ENCODE data around the gene MRPL48. TPM values are rescaled to one million over a fixed set of nuclear protein-coding genes. Genes with fewer than 3 reads are reported as not detected.

MRPL48 gene
- total and polyA plus RNA-seq, 2 donors (not counting 1 experiment from before 2014, with no cell fraction given) = 19.1 to 28.3 TPM

GRCh38 chr11:73889536-73889935 is 101.9 kb downstream of the MRPL48 start:
- TF ChIP-seq, protein P1, sequence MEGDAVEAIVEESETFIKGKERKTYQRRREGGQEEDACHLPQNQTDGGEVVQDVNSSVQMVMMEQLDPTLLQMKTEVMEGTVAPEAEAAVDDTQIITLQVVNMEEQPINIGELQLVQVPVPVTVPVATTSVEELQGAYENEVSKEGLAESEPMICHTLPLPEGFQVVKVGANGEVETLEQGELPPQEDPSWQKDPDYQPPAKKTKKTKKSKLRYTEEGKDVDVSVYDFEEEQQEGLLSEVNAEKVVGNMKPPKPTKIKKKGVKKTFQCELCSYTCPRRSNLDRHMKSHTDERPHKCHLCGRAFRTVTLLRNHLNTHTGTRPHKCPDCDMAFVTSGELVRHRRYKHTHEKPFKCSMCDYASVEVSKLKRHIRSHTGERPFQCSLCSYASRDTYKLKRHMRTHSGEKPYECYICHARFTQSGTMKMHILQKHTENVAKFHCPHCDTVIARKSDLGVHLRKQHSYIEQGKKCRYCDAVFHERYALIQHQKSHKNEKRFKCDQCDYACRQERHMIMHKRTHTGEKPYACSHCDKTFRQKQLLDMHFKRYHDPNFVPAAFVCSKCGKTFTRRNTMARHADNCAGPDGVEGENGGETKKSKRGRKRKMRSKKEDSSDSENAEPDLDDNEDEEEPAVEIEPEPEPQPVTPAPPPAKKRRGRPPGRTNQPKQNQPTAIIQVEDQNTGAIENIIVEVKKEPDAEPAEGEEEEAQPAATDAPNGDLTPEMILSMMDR (IDR thresholded peaks at IDR 0.05) = no peak
- no peak for TF ChIP-seq EZH2 (IDR thresholded peaks at IDR 0.05; ENCODE audit: borderline replicate concordance, insufficient read depth, low read depth, low read length, poor library complexity, severe bottlenecking)
- WGBS (ENCODE audit: insufficient coverage) = no CpG with 5 or more reads among the region's 1 CpG
- no peaks in the 10 kb centered on the region for H3K27me3 ChIP-seq (replicated peaks in 1 of 4; ENCODE audit: control extremely low read depth in 1 of 4, control insufficient read depth in 3 of 4, insufficient read depth in 4 of 4, low read length in 3 of 4)
- Mint-ChIP-seq H3K27ac (no peak overlapping the region), H3K4me1 (no peaks in the 10 kb centered on the region), H3K27me3 (no peaks in the 10 kb centered on the region), H3K9me3 (ENCODE audit: insufficient read depth) (no peaks in the 10 kb centered on the region), H3K4me3 (no peak overlapping the region)
- H4K20me1 ChIP-seq (ENCODE audit: control insufficient read depth, insufficient read depth, low read length, poor library complexity, severe bottlenecking) = no peaks in the 10 kb centered on the region
- H3K79me2 ChIP-seq (ENCODE audit: control insufficient read depth, insufficient read depth, low read length) = peaks cover 4% of the 10 kb centered on the region
- ChIA-PET CTCF (no interaction called here), POLR2A (no interaction called here)
- H3K4me1 ChIP-seq (ENCODE audit: control insufficient read depth in 2 of 2, insufficient read depth in 2 of 2, low read length in 2 of 2) = no peaks in the 10 kb centered on the region
- DNase-seq (no peak), ATAC-seq (ENCODE audit: low read depth) (no peak)
- H3K36me3 ChIP-seq (replicated peaks in 1 of 2; ENCODE audit: control extremely low read depth in 1 of 2, control insufficient read depth in 1 of 2, extremely low read depth in 1 of 2, insufficient read depth in 2 of 2, low read length in 1 of 2) = peaks cover 12 to 54% of the 10 kb centered on the region in 2 experiments
- intact Hi-C loops (cut with micrococcal nuclease) = no loop called here
- no peak overlapping the region for H3K4me2 ChIP-seq (replicated peaks; ENCODE audit: low read depth, low read length, poor library complexity, severe bottlenecking)
- no peak overlapping the region for H3K9ac ChIP-seq (ENCODE audit: low read length)
- no peak overlapping the region for H2AFZ ChIP-seq (ENCODE audit: insufficient read depth, low read depth, low read length, poor library complexity, severe bottlenecking)
- H3K4me3 ChIP-seq (ENCODE audit: control extremely low read depth in 1 of 5, extremely low read depth in 1 of 5, insufficient read depth in 1 of 5, low read depth in 2 of 5, low read length in 4 of 5) = no peak overlapping the region
- H3K9me3 ChIP-seq (ENCODE audit: control extremely low read depth in 1 of 3, control insufficient read depth in 2 of 3, insufficient read depth in 1 of 3, low read length in 2 of 3) = no peaks in the 10 kb centered on the region
- H3K27ac ChIP-seq (ENCODE audit: low read length in 2 of 2) = no peak overlapping the region

DNA sequence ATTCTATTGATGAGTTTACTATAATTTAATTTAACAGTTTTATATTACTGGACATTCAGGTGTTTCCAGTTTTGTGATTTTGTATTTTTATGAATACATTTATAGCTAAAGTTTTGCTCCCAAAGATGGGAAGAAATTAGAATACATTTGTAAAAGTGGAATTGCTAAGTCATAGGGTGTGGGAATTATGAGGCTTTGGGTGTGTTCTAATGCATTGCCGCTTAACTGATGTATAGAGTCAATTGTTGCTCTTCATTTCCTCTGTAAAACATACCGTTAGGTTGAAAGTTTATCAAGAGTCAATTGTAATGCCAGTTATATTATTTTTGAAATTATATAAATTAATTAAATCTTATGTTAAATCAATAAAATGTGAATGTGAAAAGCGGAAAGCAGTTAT is 105.4 kb downstream of the MRPL48 start:
- CTCF ChIA-PET = no interaction called here
- H3K9me3 Mint-ChIP-seq (ENCODE audit: insufficient read depth) = no peaks in the 10 kb centered on the region
- no peak for TF ChIP-seq EZH2 (IDR thresholded peaks at IDR 0.05; ENCODE audit: borderline replicate concordance, insufficient read depth, low read depth, low read length, poor library complexity, severe bottlenecking)
- TF ChIP-seq, protein P1 (IDR thresholded peaks at IDR 0.05) = no peak
- 100% methylated on average over 1 of the region's 3 CpGs for WGBS (ENCODE audit: insufficient coverage)
- Histone ChIP-seq H3K4me1 (ENCODE audit: control insufficient read depth in 2 of 2, insufficient read depth in 2 of 2, low read length in 2 of 2) (no peaks in the 10 kb centered on the region), H3K4me2 (replicated peaks; ENCODE audit: low read depth, low read length, poor library complexity, severe bottlenecking) (no peak overlapping the region), H3K9ac (ENCODE audit: low read length) (no peak overlapping the region), H3K36me3 (replicated peaks in 1 of 2; ENCODE audit: control extremely low read depth in 1 of 2, control insufficient read depth in 1 of 2, extremely low read depth in 1 of 2, insufficient read depth in 2 of 2, low read length in 1 of 2) (peaks cover 8 to 43% of the 10 kb centered on the region in 2 experiments), H3K27me3 (replicated peaks in 1 of 4; ENCODE audit: control extremely low read depth in 1 of 4, control insufficient read depth in 3 of 4, insufficient read depth in 4 of 4, low read length in 3 of 4) (no peaks in the 10 kb centered on the region), H3K79me2 (ENCODE audit: control insufficient read depth, insufficient read depth, low read length) (no peaks in the 10 kb centered on the region), H3K27ac (ENCODE audit: low read length in 2 of 2) (no peak overlapping the region), H2AFZ (ENCODE audit: insufficient read depth, low read depth, low read length, poor library complexity, severe bottlenecking) (no peak overlapping the region), H4K20me1 (ENCODE audit: control insufficient read depth, insufficient read depth, low read length, poor library complexity, severe bottlenecking) (no peaks in the 10 kb centered on the region), H3K9me3 (ENCODE audit: control extremely low read depth in 1 of 3, control insufficient read depth in 2 of 3, insufficient read depth in 1 of 3, low read length in 2 of 3) (no peaks in the 10 kb centered on the region), H3K4me3 (ENCODE audit: control extremely low read depth in 1 of 5, extremely low read depth in 1 of 5, insufficient read depth in 1 of 5, low read depth in 2 of 5, low read length in 4 of 5) (no peak overlapping the region)
- H3K27ac Mint-ChIP-seq = no peak overlapping the region
- H3K27me3 Mint-ChIP-seq = no peaks in the 10 kb centered on the region
- ATAC-seq (ENCODE audit: low read depth) (no peak), DNase-seq (no peak)
- H3K4me1 Mint-ChIP-seq = no peaks in the 10 kb centered on the region
- POLR2A ChIA-PET = no interaction called here
- H3K4me3 Mint-ChIP-seq = no peak overlapping the region
- intact Hi-C loops (cut with micrococcal nuclease) = no loop called here
